ENCODE measurements around the gene KCNIP2.
"Not testable (repeated sequence)": the region's sequence is repeated elsewhere in the genome, so short reads cannot be mapped to it uniquely, and the experiment has no call there.

Gene KCNIP2

GRCh38 chr10:101827919-101828600 lies 15.5 kb downstream of the KCNIP2 start:
- DNase-seq, result no peak

- no peak for DNase-seq
These were observed 16.7 kb downstream of the KCNIP2 start for GRCh38 chr10:101826852-101827434.

DNA sequence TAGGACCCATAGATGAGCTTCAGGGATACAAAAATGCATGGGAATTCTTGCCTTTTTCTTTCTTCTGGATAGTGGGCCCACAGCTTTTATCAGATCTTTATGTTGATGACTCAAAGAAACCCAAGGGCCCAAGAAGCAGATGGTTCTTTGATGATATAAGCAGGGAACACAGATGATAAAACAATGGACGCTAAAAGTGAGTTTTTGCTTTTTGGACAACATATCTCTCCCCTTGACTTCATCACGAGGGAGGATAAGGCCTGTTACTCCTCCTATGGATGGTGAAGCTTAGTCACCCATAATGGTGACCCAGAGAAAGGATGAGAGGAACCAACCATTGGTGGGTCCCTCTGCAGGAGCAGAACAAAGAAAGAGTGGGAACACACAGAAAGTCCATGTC lies 18.9 kb downstream of the KCNIP2 start:
- no peak for DNase-seq

GRCh38 chr10:101818872-101819633 lies 24.5 kb downstream of the KCNIP2 start:
- DNase-seq, result no peak

- peak; percentile 95 to 98 for DNase-seq
These were observed 25.3 kb downstream of the KCNIP2 start, which contains the start of gene OGA for GRCh38 chr10:101818119-101818871. Gene OGA, minus strand, starts transcription at chr10:101818444. Its CDS starts 422 bp downstream, at chr10:101818022.

DNA sequence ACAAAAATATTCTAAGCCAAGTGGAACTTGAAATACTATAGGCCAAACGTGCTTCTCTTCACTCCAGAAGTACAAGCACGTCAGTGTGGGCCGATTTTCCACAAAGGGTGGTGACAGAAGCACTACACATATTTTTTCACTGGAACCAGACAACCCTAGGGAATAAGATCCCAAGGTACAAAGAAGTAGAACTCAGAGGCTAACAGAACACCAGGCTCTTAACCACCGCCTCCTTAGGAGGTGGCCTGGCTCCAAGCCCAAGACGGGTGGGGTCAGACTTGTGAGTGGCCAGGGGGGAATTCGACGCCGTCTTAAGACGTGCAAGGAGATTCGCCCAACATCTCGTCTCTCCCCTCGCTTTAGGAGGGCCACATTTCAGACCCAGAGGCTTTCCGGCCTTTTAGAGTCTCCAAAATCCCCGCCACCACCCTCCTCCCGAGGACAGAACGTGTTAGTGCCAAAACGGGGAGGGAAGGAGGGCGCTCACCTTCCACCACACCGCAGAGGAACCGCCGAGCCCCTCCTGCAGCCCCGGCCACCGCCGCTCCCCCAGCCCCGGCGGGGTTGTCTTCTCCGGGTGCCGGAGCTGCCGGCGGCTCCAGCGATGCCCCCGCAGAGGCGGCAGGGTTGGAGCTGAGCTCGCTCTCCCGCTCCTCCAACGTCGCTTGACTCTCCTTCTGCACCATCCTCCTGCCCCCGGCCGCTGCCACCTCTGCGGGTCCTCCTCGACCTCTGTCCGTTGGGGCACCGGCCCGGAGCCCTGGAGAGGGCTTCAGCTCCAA lies 26.1 kb downstream of the KCNIP2 start:
- peak; percentile 74 to 79 for DNase-seq

DNA sequence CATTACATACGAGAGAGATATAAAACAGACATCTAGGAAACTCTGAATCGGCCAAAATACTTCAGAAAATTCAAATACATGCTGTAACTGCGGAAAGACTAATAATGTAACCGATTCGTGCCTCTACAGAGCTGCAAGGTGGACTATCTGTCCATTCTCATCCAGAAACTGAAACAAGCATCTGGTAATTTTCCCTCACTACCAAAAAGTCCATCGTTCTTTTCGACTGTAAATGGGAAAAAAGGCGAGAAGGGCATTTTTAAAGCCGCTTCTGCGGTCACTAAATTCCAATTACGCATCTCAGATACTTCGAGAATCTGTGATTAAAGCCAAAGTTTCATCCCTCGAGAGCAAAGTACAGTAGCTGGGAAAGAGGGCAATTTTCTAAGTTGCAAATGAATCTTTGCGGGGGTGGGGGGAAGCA lies 26.7 kb downstream of the KCNIP2 start:
- DNase-seq, result no peak

- peak in 1 of 2 donors; percentile 15 for DNase-seq
These were observed 27.2 kb downstream of the KCNIP2 start for GRCh38 chr10:101816376-101816775.

DNA sequence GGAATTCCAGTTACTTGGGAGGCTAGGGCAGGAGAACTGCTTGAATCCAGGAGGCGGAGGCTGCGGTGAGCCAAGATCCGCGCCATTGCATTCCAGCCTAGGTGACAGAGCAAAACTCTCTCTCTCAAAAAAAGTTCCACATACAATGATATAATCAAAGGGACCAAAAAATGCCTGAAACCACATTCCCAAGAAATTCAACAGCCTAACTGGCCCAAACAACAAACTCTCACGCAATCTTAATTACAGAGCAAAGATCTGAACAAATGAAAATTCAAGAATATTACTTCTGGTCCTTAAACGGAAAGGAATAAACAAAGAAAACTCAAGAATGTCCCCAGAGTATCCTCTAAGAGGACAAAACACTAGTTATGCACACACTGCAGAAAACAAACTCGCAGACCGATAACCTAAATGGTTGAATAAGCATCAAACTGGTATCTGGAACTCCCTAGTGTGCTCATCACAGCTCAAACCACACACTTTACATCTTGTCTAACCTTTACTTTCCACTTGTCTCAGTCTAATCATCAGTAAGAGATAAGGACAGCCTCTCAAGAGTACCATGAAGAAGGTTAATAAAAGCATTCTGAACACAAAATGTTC lies 29.0 kb downstream of the KCNIP2 start:
- DNase-seq, result no peak

DNA sequence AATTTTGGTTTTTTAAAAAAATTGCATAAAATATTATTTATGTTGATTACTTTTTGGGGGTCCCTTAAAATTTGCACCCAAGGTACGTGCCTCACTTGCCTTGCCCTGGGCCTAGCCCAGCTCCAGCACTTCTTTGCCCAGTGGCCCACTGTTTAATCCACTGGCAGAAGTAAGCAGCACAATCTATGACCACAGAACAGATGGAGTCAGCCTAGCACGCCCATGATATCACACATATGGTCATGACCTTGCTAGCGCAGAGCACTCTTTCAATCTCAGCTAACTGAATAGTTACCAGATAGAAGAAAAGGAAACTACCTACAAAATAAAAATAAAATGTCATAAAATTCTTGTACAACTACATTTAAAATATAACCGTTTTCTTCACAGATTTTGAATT lies 31.0 kb downstream of the KCNIP2 start:
- DNase-seq, result no peak

DNA sequence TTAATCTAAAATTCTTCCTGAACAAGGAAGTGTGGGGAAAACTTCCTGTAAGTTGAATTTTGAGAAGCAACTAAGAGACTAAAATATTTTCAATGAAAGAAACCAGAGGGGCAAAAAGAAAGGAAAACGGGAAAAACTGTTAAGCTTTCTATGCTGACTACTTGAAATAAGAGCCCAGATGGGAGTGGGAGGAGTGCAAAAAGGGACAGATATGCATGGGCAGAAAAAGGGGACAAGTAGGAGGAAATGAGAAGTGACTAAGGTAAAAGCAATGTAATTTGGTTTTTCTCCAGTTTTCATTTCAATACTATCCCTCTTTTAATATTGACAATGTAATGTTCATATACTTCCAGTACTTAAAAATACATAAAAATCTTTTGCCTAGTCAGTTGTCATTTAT lies 36.4 kb downstream of the KCNIP2 start:
- no peak for DNase-seq

DNA sequence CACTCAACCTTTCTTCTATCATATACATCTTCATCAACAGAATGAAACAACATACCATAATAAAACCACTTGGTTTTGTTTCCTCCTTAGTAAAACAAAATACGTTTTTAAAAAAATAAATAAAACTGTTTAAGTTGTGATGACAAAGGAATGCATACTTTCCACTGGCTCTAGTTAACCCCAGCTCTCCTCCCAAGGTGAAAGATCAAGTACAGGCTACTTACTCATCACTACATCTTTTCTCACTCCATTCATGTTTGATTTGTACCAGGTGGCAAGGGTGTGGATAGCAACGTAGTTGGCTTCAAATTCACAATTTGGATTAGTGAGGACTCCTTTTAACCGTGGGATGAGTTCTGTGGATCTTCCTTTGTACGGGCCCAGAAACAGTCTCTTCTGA lies 40.1 kb downstream of the KCNIP2 start:
- no peak for DNase-seq

DNA sequence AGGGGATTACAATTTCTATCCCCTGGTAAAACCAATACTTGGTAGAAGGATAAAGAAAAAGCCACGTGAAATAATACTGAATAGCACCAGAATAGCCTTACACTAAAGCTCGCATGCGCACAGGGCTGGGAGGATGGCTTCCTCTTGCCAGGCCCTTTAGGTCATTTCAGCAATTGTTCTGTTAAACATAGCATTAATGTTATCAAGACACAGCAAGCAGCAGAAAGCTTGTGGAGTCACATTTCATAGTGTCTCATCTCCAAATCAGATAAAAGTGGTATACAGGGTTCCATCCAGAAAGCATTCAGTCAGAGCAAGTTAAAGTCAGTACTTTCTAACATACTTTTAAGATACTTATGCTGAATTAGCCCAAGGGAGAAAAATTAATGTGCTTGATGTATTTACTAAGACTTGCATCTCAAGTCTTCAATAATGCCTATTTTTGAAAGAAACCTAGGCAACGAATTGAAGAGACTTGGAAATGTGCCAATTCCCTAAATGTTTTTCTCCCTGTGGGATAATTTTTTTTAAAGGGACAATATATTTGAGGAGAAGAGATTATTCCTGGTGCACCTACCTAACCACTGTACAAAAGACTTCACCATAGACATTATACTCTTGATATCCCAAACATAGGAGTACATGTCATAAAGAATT lies 46.1 kb downstream of the KCNIP2 start:
- DNase-seq, result no peak

DNA sequence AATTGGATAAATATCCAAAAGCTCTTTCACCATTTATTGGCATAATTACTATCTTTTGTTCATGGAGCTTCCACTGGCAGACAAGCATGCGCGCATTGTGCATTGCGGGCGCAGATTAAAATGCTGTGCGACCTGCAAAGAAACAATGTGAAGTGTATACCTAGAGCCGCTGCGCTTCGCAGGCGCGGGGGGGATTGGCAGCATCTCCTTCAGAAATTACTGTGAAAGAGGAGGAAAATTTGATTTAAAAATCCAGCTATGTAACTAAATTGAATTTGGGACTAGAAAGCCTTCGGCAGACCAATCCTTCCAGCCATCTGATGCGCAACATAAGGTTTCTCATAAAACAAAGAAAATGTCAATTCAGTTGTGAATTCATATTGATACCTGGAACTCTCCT lies 50.1 kb downstream of the KCNIP2 start:
- no peak for DNase-seq

GRCh38 chr10:101789686-101790085 lies 53.9 kb downstream of the KCNIP2 start:
- DNase-seq, result no peak

DNA sequence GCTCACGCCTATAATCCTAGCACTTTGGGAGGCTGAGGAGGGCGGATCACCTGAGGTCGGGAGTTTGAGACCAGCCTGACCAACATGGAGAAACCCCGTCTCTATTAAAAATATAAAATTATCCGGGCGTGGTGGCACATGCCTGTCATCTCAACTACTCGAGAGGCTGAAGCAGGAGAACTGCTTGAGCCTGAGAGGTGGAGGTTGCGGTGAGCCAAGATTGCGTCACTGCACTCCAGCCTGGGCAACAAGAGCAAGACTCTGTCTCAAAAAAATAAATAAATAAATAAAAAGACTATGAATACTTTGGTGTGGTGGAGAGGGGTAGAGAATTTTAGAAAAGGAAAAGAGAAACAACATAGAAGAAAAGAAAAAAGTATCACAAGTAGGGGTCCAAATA lies 54.4 kb downstream of the KCNIP2 start:
- DNase-seq, result not testable (repeated sequence)

GRCh38 chr10:101785801-101786200 lies 57.8 kb downstream of the KCNIP2 start:
- no peak for DNase-seq

- no peak for DNase-seq
These were observed 59.0 kb downstream of the KCNIP2 start for GRCh38 chr10:101784558-101784957.

GRCh38 chr10:101783736-101784118 lies 59.9 kb downstream of the KCNIP2 start:
- DNase-seq, result no peak

- peak; percentile 59 to 73 for DNase-seq
These were observed 60.5 kb downstream of the KCNIP2 start, which contains the start of gene NPM3 for GRCh38 chr10:101782811-101783735. Gene NPM3, minus strand, starts transcription at chr10:101783446. Its CDS starts 56 bp downstream, at chr10:101783390.

All from inflammatory macrophage treated with lipopolysaccharide for 1 hour (primary cell).